Measurements from ENCODE around the gene MPP2. TPM values are rescaled to one million over a fixed set of nuclear protein-coding genes. Genes with fewer than 3 reads are reported as not detected.
A peak's percentile ranks its signal among the peaks of the same experiment; 100 is the strongest.
"Not testable (repeated sequence)": the region's sequence is repeated elsewhere in the genome, so short reads cannot be mapped to it uniquely, and the experiment has no call there.

Gene MPP2
- total RNA-seq, 1 donor from 2014 or later: 16.2 TPM

DNA sequence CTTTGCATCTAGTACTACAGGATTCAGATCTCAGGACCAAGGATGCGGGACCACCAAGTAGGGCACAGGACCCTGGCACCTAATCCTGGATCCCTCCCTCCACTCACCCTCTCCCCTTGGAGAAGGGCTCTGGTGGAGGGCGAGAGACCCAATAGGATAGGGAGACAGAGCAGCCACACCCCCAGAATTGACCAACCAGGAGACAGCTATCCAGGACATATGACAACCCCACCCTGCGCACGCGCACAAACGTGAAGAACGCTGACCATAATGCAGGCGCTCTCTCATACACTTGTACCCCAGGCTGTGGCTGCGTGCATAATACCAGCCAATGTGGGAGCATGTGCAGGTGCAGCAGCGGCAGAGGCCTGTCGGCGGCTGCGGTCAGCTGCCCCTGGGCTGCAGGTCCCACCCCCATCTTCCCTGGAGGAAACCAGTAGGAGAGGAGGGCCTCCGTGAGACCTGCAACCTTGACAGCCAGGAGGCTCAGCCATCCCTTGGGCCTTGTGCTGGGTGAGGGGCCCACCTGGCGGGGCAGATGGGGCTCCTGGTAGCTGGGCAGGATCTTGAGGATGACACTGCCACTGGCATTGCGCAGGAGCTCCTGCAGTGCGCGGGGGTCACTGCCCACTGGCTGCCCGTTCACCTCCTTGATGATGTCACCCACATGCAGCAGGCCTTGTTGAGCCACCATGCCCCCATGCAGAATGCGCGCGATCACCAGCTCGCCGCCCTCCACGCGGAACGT, 25.4 kb downstream of the MPP2 start:
- intact Hi-C loops (cut with DNase I): no loop called here
- ATAC-seq: no peak
- no peak for DNase-seq (ENCODE audit: missing footprints)

DNA sequence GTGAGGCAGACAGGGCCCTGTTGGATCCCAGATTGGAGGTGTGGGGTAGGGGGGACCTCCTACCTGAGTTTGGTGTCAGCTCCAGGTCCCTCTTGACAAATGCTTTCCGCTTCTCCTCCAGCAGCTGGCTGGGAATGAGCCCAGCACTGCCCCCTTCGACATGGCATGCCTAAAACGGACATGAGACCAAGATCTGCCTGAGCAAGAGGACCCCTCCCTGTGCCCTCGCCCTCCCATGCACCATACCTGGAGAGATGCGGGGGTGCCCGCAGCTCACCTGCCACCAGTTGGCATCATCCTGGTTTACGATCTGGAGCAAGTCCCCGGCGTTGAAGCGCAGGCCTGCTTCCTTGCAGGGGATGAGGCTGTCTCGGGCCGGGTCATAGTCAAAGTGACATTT, 26.2 kb downstream of the MPP2 start:
- peak; percentile 32 for DNase-seq (ENCODE audit: missing footprints)
- intact Hi-C loops (cut with DNase I): no loop called here
- ATAC-seq: no peak

DNA sequence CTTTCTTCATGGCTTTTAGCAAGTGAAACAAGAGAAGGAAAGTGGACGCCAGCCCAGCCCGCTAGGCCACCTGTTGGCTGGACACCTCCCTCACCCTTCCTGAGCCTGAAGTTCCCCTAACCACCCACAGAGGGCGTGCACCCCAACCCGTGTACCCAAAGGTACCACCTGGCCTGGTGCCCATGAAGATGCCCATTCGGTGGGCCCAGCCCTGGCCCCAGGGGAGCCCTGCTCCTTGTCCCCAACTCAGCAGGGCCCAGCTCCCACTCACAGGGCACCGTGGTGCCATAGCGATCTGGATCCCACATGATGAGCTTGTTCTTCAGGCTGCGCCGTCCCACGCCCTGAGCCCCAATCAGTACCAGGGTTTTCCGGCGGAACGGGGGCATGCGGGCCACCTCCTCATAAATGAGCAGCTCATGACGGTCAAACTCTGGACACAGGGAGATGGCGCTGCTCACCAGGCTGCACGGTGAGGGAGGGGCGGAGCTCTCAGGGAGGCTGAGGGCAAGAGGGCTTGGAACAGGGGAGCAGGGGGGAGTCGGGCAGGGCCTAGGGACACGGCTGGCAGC, 26.8 kb downstream of the MPP2 start:
- DNase-seq (ENCODE audit: missing footprints) (peak; percentile 62), ATAC-seq (no peak)
- intact Hi-C loops (cut with DNase I): no loop called here

DNA sequence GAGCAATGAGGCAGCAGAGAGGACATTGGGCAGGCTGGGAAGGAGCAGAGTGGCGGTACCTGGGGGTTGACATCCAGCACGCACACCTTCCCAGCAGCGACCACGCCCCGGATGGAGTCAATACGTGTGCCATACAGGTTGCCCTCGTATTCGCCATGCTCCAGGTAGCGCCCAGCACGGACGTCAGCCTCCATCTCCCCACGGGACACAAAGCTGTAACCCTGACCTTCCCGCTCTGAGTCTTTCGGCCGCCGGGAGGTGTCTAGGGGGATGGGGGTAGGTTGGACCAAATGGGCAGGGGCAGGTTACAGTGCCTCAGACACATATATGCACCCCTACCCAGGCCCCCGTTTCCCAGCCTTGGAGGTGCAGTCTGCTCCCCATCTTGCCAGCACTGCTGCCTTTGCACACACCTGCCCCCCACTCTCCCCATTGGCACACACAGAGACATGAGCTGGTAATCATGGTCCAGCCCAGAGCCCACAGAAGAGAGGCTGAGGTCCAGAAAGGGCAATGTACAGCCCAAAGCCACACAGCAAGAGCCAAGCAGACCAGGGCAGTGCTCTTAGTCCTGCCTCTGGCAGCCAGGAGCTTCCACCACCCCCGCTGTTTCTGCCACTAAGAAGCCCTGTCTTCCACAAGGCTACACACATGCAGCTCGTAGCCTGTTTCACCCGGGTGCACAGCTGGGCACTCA, 27.5 kb downstream of the MPP2 start:
- intact Hi-C loops (cut with DNase I): loop anchor here (2.0 kb wide), 1 partner anchor 27 kb away; the partner anchor contains the start of gene MPP2
- peak; percentile 57 for DNase-seq (ENCODE audit: missing footprints)
- no peak for ATAC-seq

DNA sequence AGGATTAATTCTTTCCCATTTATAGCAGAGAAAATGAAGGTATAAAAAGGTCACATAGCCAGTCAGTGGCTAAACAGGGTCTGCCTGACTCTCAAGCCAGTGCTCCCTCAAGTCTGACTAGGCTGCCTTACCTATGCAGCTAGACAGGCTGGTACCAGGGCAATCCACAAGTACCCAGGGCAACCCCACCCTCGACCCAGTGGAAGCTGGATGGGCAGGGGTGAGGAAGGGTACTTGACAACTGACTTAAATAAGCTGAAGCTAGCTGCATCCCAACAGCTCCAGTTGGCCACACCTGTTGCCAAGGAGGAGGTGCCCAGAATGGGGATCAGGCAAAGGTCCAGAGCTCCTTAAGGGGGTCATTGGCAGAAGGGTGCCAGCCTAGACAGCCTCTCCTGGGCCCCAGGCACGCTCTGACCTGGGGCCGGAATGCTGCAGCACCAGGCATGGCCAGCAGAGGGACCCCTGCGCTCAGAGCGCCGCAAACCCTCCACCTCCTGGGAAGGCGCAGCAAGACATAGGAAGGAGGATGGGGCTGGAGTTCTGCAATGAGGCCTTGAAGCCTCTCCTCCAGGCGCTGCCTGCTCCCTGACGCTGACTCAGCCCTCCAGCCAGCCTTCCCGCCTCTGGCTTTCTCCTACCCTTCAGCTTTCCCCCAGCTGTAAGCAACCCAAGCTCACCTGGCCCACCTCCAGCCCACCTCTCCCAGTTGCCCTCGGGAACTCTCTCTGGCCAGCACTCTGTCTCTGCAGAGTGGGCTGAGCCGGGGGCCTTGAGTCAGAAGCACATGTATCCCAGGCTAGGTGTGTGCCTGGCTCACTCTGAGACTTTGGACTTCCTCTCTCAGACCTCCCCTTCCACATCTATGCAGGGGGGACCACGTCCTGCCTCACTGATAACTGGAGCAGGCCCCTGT, 28.8 kb downstream of the MPP2 start:
- ATAC-seq: peak; percentile 70
- DNase-seq (ENCODE audit: missing footprints): peak; percentile 84
- intact Hi-C loops (cut with DNase I): loop anchor here (2.0 kb wide), 1 partner anchor 28 kb away; the partner anchor contains the start of gene MPP2

DNA sequence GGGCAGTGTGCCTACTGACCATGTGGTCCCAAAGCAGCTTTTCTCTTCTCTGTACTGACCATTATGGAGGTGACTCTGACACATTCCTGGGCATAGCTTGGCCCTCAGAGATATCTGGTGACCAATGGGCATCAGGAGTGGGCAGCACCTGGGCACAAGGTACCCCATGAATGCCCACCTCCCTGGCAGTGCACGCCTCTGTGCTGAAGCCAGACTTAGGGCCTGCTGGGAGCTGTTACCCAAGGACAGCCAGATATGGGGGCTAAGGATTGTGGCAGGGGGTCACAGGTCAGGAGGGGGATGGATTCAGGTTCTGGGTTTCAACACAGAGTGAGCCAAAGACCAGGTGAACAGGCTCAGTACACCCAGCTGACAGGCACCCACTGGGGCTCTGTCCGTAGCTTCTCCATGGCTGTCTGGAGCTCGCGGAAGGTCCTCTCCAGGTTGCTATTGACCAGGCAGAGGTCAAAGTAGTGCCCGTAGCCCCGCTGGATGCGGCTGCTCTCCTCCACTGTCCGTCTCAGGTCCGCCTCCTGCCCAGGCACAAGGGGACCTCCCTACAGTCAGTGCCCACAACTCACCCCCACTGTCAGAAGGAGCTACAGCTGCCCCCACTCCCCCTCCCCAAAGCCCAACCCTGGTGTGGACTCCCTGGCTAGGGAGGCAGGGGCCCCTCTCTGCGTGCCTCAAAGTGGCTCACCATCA, 29.7 kb downstream of the MPP2 start:
- ATAC-seq (no peak), DNase-seq (ENCODE audit: missing footprints) (peak; percentile 33)
- intact Hi-C loops (cut with DNase I): loop anchor here (2.0 kb wide), 1 partner anchor 29 kb away; the partner anchor contains the start of gene MPP2

DNA sequence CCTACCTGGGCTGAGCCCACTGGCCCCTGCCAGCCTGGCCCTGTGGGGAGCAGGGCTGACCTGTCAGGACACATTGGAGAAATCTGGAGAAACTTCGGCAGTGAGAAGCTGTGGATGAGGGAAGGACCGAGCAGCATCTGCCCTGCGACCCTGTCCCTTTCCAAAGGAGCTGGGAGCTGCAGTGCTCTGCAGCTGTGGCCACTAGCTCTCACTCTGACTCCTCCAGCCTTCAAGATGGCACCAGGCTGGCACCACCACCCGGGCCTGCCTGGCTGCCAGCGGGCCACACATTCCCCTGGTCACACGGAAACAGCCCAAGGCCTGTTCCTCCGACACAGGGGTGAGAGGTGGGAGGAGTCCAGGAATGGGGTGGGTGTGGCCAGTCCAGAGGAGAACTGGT, 30.3 kb downstream of the MPP2 start:
- ATAC-seq: no peak
- intact Hi-C loops (cut with DNase I): no loop called here
- peak; percentile 1 for DNase-seq (ENCODE audit: missing footprints)

DNA sequence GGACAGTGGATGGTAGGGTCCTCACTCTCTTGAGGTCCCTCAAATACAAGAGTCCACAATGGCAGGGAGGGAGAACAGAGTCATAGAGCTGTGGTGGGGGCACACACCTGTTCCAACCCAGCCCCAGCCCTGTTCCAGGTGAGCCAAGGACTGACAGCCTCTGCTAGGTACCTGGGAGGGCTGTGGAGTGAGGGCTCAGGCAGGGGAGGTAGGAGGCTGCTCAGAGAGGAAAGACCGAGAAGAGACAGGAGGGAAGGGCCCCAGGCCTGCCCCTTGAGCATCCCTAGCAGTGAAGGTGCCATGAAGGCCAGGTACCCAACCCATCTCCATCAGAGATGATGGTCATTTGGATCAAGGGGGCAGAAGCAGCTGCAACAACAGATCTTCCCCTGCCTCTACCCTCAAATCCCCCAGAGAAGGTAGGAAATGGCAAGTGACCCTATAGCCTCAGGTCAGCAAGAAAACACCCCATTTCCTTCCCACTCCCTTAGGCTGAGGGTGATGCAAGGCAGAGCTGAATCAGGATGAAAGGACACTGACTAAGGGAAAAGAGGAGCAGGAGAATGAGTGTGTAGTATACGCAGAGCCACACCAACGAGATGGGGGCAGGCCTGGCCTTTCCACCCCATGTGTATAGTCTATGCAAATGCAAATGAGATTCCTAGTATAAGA, 31.7 kb downstream of the MPP2 start:
- no peak for ATAC-seq
- peak; percentile 11 for DNase-seq (ENCODE audit: missing footprints)
- intact Hi-C loops (cut with DNase I): no loop called here

DNA sequence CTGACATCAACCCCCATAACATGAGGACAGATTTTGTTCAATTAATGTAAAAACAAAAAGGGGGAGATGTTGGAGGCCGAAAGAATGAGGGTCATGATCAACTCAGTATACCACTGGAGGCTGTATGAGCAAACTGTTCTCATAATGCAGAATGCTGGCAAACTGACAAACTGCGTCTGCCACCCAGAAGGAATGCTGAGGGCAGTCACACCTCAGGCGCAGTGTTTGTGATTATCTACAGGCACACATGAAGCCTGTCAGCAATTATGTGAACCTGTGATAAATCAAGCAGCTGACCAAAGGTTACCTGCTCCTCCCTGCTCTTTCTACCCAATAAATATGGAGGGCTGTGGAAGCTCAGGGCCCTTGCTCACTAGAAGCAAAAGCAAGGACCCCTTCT, 33.0 kb downstream of the MPP2 start:
- ATAC-seq (peak; percentile 47), DNase-seq (ENCODE audit: missing footprints) (peak; percentile 69)
- intact Hi-C loops (cut with DNase I): no loop called here

DNA sequence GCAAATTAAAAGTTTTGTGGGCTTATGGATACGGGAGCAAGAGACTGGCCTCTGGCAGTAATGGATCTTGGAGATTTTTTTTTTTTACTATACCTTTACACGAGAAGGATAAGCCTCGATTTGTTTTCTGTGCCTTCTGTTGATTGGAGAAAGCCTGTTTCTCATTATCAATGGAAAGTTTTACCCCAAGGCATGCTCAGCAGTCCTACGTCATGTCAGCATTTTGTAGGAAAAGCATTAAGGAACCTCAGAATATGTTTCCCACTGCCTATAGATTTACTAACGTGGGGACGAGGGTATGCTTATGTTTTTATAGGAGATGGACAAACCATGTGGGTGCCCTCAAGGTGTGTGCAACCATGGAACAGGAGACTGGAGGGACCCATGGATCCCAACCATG, 33.5 kb downstream of the MPP2 start:
- intact Hi-C loops (cut with DNase I): no loop called here
- no peak for ATAC-seq
- DNase-seq (ENCODE audit: missing footprints): no peak

DNA sequence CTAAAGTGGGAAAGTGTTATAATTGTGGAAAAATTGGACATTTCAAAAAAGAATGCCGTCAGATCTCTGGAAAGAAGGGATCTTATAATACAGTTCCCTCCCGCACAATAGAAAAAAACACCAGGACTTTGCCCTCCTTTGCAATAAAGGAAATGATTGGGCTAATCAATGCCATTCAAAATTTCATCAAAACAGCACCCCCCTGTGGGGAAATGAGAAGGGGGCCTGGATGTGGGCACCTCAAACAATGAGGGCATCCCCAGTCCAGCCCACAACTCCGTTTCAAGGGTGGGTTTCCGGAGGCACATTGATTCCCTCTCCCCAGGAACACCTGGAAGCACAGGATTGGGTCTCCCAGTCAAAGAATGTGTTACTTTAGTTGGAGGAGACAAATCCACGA, 34.2 kb downstream of the MPP2 start:
- DNase-seq (ENCODE audit: missing footprints): no peak
- intact Hi-C loops (cut with DNase I): no loop called here
- no peak for ATAC-seq

DNA sequence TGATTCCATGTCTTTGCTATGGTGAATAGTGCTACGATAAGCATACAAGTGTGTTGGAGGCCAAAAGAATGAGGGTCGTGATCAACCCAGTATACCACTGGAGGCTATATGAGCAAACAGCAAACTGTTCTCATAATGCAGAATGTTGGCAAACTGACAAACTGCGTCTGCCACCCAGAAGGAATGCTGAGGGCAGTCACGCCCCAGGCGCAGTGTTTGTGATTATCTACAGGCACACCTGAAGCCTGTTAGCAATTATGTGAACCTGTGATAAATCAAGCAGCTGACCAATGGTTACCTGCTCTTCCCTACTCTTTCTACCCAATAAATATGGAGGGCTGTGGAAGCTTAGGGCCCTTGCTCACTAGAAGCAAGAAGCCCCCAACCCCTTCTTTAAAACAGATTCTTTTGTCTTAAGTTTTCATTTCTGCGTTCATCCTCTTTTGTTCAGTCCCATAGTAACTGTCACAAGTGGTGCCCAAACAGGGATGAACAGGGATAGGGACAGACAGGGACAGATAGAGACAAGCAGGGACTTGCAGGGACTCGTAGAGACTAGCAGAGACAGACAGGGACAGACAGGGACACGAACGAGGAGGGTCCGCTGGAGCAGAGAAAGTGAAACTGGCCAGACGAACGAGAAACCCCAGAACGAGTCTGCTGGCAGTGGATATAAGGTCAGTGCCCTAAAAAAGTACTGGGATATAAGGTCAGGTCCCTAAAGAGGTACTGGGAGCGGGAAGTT, 35.2 kb downstream of the MPP2 start:
- ATAC-seq (no peak), DNase-seq (ENCODE audit: missing footprints) (peak; percentile 17)
- intact Hi-C loops (cut with DNase I): no loop called here

DNA sequence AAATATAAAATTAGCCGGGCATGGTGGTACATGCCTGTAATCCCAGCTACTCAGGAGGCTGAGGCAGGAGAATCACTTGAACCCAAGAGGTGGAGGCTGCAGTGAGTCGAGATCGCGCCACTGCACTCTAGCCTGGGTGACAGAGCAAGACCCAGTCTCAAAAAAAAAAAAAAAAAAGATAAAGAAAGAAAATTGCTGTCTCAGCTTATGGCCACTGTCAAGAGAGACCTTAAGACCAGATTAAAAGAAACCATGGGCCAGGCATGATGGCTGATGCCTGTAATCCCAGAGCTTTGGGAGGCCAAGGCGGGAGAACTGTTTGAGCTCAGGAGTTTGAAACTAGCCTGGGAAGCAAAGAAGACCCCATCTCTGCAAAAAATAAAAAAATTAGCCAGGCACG, 38.3 kb downstream of the MPP2 start:
- ATAC-seq; intact Hi-C loops (cut with DNase I); DNase-seq (ENCODE audit: missing footprints): not testable (repeated sequence)

DNA sequence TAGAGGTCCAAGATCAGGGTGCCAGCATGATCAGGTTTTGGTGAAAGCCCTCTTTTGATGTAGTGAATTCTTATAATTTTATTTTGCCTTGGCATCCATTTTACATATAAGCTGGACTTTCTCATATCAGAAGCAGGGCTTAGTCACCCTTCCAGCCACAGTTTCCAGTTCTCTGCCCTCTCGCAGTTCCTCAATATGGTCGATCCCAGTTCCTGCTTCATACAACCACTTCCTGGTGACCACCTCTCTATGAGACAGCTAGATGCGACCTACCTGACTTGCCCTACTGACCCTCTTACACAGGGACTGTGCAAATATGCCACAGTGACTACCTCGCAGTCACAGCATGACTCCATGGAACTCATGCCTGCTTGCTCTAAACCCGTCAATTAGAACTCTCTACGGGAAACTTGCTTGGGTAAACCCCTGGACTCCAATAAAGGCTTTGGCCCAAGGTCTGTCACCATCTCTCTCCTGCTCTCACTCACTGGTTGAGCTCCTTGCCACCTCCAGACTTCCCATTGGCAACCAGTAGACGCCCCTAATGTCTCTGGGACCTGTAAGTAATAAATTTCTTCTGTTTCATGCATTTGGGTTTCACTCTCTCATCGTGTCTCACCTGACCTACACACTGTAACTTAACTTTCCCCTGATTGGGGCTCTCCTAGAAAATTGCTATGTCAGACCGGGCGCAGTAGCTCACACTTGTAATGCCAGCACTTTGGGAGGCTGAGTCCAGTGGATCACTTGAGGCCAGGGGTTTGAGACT, 38.9 kb downstream of the MPP2 start:
- DNase-seq (ENCODE audit: missing footprints) (no peak), ATAC-seq (no peak)
- intact Hi-C loops (cut with DNase I): no loop called here

DNA sequence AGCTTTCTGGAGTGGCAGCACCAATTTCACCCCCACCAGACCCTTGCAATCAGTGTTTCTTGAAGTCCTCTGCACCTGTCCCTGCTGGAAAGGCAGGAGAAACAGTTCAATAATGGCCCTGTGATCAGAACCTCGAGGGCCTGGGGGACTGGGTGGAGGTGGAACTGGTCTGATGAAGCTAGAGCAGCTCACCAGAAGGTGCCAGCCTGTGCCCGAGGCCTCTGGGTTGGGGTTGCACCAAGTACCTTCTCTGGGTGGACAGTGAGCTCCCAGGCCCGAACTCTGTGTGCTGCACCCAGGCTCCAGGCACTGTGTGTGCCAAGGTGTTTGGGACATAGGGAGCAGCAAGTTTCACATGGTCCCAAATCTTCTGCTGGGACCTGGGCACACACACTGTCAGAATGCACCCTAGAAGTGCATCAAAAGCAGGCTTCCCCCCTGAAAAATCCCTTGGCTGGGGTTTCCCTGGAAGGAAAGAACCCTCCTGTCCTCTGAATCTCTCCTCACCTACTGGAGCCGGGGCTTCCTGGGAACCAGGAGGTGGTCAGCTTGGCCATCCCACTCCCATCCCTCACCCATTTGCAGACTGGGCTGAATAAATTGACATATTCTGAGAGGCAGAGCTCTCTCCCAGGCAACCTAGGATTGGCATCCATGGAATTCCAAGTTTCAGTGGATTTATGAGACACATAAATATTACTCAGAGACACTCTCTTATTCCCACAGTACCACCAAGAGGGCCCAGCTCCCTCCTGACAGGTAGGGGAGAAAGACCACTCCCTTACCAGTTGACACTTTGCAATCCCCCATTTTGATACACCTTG, 43.0 kb downstream of the MPP2 start:
- ATAC-seq: no peak
- peak; percentile 56 for DNase-seq (ENCODE audit: missing footprints)
- intact Hi-C loops (cut with DNase I): no loop called here

DNA sequence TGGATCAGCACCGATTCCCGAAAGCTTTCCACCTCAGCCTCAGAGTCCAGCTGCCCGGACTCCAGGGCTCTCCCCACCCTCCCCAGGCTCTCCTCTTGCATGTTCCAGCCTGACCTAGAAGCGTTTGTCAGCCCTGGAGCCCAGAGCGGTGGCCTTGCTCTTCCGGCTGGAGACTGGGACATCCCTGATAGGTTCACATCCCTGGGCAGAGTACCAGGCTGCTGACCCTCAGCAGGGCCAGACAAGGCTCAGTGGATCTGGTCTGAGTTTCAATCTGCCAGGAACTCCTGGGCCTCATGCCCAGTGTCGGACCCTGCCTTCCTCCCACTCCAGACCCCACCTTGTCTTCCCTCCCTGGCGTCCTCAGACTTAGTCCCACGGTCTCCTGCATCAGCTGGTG, 45.4 kb downstream of the MPP2 start:
- intact Hi-C loops (cut with DNase I): no loop called here
- ATAC-seq: no peak
- peak; percentile 39 for DNase-seq (ENCODE audit: missing footprints)
